ENCODE results near the gene CTNNA3.

CTNNA3 gene

DNA sequence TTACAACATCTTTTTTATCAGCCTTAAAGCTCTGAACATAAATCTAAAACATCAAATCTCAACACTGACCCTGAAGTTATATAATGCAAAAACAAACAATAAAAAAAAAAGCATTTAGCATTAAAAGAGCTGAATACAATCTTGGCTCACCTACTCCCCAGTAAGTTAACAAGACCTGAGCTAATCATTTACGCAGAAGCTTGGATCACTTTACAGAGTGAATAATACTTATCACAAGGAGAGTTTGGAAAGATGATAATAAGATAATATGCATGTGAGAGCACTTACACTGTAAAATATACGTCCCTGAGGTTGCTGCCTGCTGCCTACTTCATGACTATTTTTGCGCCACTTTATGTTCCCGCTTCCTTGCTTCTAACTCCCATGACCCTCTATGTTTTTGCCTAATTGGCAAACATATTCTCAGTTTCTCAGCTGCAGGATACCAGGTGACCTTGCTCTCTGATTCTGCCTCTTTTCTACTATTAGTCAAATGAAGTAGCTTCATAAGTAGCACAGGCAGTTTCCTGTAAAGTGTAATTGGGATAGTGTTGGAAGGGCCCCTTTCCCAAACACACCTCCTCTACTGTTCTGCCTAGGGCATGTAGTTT lies 436.6 kb downstream of the CTNNA3 start:
- no peaks in the 10 kb centered on the region for H3K4me1 ChIP-seq (ENCODE audit: insufficient read depth, poor library complexity, severe bottlenecking)
- no peak overlapping the region for H3K27ac ChIP-seq (ENCODE audit: poor library complexity, severe bottlenecking)
- no peaks in the 10 kb centered on the region for H3K36me3 ChIP-seq (ENCODE audit: low read depth)
- TF ChIP-seq, protein P1, sequence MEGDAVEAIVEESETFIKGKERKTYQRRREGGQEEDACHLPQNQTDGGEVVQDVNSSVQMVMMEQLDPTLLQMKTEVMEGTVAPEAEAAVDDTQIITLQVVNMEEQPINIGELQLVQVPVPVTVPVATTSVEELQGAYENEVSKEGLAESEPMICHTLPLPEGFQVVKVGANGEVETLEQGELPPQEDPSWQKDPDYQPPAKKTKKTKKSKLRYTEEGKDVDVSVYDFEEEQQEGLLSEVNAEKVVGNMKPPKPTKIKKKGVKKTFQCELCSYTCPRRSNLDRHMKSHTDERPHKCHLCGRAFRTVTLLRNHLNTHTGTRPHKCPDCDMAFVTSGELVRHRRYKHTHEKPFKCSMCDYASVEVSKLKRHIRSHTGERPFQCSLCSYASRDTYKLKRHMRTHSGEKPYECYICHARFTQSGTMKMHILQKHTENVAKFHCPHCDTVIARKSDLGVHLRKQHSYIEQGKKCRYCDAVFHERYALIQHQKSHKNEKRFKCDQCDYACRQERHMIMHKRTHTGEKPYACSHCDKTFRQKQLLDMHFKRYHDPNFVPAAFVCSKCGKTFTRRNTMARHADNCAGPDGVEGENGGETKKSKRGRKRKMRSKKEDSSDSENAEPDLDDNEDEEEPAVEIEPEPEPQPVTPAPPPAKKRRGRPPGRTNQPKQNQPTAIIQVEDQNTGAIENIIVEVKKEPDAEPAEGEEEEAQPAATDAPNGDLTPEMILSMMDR (IDR thresholded peaks at IDR 0.05; ENCODE audit: poor library complexity, severe bottlenecking) = no peak
- peaks cover 18% of the 10 kb centered on the region for H3K27me3 ChIP-seq (ENCODE audit: insufficient read depth, poor library complexity, severe bottlenecking)
- DNase-seq (ENCODE audit: low spot score) = no peak
- H3K4me3 ChIP-seq (ENCODE audit: severe bottlenecking) = no peak overlapping the region
- no peak for ATAC-seq (ENCODE audit: low read depth)
- H3K9me3 ChIP-seq (ENCODE audit: severe bottlenecking) = no peaks in the 10 kb centered on the region

DNA sequence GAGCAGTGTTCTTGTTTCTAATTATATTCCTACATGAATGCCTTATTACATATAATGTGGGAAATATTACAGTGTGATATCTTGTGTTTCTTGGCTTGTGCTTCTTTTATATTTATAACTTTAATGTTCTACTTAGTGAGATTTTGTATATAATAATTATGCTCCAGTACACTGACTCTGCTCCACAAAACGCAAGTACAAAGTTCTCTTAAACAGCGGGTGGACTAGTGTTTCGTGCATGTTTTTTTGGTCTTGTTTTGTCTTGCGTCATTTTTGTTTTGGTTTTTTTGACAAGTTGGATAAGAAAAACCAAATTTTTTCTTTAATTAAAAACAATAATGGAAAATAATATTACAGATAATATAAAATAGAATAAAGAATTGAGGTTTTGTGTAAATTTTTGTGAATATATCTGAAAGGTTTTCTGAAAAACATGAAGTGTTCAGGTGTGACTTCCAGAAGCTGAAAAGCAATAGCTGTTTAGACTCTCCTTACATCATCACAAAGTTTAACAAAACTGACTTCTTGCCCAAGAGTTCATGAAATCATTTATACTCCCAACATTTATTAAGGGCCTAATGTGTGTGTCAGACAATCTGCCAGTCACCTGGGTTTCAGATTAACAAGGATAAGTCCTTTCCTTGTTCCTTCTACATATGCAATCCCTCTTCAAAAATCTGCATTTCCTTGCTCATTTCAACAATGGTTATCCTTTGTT lies 438.4 kb downstream of the CTNNA3 start:
- Histone ChIP-seq H3K4me1 (ENCODE audit: insufficient read depth, poor library complexity, severe bottlenecking) (no peaks in the 10 kb centered on the region), H3K27me3 (ENCODE audit: insufficient read depth, poor library complexity, severe bottlenecking) (peaks cover 10% of the 10 kb centered on the region), H3K9me3 (ENCODE audit: severe bottlenecking) (no peaks in the 10 kb centered on the region), H3K4me3 (ENCODE audit: severe bottlenecking) (no peak overlapping the region), H3K27ac (ENCODE audit: poor library complexity, severe bottlenecking) (no peak overlapping the region), H3K36me3 (ENCODE audit: low read depth) (no peaks in the 10 kb centered on the region)
- ATAC-seq (ENCODE audit: low read depth) (no peak), DNase-seq (ENCODE audit: low spot score) (no peak)
- TF ChIP-seq, protein P1 (IDR thresholded peaks at IDR 0.05; ENCODE audit: poor library complexity, severe bottlenecking) = no peak

DNA sequence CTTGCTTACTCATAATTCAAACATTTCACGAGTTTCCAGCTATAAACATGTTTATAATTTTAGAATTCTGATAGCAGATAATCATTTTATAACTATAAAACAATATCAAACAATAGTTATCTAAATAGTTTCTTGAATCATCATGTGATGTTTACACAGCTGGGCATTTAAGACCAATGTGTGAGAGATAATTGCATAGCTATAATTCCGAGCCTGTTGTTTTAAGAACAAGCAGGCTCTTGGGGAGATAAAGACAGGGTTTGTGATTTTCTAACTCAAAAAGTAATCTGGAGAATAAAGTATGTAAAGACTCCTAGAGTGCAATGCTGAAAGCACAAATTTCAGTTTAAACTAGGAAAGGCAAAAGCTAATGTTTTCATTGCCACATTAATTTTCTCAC lies 439.0 kb downstream of the CTNNA3 start:
- Histone ChIP-seq H3K4me3 (ENCODE audit: severe bottlenecking) (no peak overlapping the region), H3K36me3 (ENCODE audit: low read depth) (no peaks in the 10 kb centered on the region), H3K27ac (ENCODE audit: poor library complexity, severe bottlenecking) (no peak overlapping the region), H3K9me3 (ENCODE audit: severe bottlenecking) (no peaks in the 10 kb centered on the region), H3K4me1 (ENCODE audit: insufficient read depth, poor library complexity, severe bottlenecking) (no peaks in the 10 kb centered on the region), H3K27me3 (ENCODE audit: insufficient read depth, poor library complexity, severe bottlenecking) (peaks cover 10% of the 10 kb centered on the region)
- DNase-seq (ENCODE audit: low spot score) (no peak), ATAC-seq (ENCODE audit: low read depth) (no peak)
- TF ChIP-seq, protein P1 (IDR thresholded peaks at IDR 0.05; ENCODE audit: poor library complexity, severe bottlenecking) = no peak

DNA sequence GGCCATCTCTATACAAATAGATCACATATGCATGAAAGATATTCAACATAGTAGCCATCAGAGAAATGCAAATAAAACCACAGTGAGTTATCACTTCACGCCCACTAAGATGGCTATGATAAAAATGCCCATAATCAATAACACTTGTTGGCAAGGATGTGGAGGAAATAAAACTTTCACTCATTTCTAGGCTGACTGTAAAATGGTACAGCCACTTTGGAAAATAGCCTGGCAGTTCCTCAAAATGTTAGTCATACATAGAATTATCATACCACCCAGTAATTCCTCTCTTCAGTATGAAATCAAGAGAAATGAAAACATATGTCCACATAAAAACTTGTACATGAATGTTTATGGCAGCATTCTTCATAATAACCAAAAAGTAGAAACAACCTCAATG lies 445.3 kb downstream of the CTNNA3 start:
- no peaks in the 10 kb centered on the region for H3K36me3 ChIP-seq (ENCODE audit: low read depth)
- no peak overlapping the region for H3K27ac ChIP-seq (ENCODE audit: poor library complexity, severe bottlenecking)
- no peak for DNase-seq (ENCODE audit: low spot score)
- H3K4me1 ChIP-seq (ENCODE audit: insufficient read depth, poor library complexity, severe bottlenecking) = no peaks in the 10 kb centered on the region
- peaks cover 5% of the 10 kb centered on the region for H3K27me3 ChIP-seq (ENCODE audit: insufficient read depth, poor library complexity, severe bottlenecking)
- TF ChIP-seq, protein P1 (IDR thresholded peaks at IDR 0.05; ENCODE audit: poor library complexity, severe bottlenecking) = no peak
- no peaks in the 10 kb centered on the region for H3K9me3 ChIP-seq (ENCODE audit: severe bottlenecking)
- no peak for ATAC-seq (ENCODE audit: low read depth)
- no peak overlapping the region for H3K4me3 ChIP-seq (ENCODE audit: severe bottlenecking)

DNA sequence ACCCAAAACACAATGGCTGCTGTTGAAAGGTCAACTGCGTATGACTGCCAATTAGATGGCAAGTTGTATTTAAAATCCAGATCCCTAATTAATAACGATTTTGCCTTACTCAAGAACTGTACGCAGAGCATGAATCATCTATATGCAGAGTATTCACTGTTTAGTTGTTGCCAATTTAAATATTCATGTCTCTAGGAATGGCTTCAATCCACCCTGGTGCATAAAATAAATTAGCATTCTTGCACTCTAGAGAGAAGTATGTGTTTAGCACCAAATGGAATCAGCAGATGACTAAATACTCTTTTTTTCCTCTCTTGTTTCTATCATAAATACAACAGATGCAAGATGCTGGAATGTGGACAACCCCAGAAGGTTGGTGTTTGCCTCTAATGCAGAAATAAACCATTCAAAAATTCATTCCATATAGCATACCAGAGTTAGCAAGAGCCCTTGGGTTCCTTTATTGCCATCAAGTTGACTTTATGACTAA lies 449.9 kb downstream of the CTNNA3 start:
- no peak overlapping the region for H3K4me3 ChIP-seq (ENCODE audit: severe bottlenecking)
- H3K36me3 ChIP-seq (ENCODE audit: low read depth) = no peaks in the 10 kb centered on the region
- no peak overlapping the region for H3K27ac ChIP-seq (ENCODE audit: poor library complexity, severe bottlenecking)
- TF ChIP-seq, protein P1 (IDR thresholded peaks at IDR 0.05; ENCODE audit: poor library complexity, severe bottlenecking) = no peak
- no peaks in the 10 kb centered on the region for H3K4me1 ChIP-seq (ENCODE audit: insufficient read depth, poor library complexity, severe bottlenecking)
- ATAC-seq (ENCODE audit: low read depth) (no peak), DNase-seq (ENCODE audit: low spot score) (no peak)
- peaks cover 5% of the 10 kb centered on the region for H3K27me3 ChIP-seq (ENCODE audit: insufficient read depth, poor library complexity, severe bottlenecking)
- no peaks in the 10 kb centered on the region for H3K9me3 ChIP-seq (ENCODE audit: severe bottlenecking)
